GM19452 (cell line): ENCODE data around the gene IL1RAPL1.

Experiments
- ATAC-seq: cut with Tn5 transposase; IDR thresholded peaks from one replicate; pipeline ENCODE4 v1.9.1; 2021; ENCODE audit not compliant: unreplicated experiment

The IL1RAPL1 gene

DNA sequence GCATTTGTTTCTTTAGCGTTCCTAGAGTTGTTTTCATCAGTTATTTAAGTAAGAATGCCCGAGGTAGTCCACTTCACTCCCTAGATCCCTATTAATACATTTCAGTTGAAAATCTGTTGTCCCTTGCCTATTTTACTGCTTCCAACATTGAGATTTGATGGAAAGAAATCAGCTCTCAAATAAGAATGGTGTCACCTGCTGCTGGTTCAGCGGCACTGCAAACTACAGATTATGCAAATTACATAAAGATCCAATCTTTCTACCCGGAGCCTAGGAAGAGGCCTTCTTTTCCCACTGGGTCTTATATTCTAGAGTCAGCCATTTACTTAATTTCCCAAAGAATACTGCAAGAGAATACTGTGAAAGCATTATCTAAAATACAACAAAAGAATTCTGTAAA is 1030.5 kb downstream of the IL1RAPL1 start:
- ATAC-seq, result no peak

GRCh38 chrX:29627833-29628232 is 1040.6 kb downstream of the IL1RAPL1 start:
- ATAC-seq, result no peak

- ATAC-seq, result no peak
Observed at GRCh38 chrX:29634516-29634915, 1047.3 kb downstream of the IL1RAPL1 start.

- no peak for ATAC-seq
Observed at GRCh38 chrX:29636331-29636730, 1049.1 kb downstream of the IL1RAPL1 start.

- no peak for ATAC-seq
Observed at GRCh38 chrX:29640106-29640505, 1052.9 kb downstream of the IL1RAPL1 start.

DNA sequence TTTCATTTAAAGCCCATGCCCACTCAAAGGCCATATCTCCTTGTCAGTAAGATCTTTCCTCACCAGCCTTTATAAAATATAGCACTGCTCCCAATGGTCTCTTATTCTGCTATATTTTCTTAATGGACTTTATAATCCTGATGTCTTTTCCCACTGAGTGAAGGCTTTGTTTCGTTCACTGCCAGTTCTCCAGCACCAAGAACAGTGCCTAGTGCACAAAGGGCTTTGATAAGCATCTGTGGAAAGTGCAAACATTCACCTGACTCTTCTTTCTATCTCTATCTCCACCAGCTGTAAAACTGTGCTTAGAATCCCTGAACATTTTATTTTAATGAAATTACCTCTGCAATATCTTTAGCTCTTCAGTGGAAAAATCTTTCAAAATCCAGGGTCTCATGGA is 1054.2 kb downstream of the IL1RAPL1 start:
- ATAC-seq, result no peak

GRCh38 chrX:29643181-29643580 is 1055.9 kb downstream of the IL1RAPL1 start:
- no peak for ATAC-seq

- no peak for ATAC-seq
Observed at GRCh38 chrX:29648161-29648560, 1060.9 kb downstream of the IL1RAPL1 start.

DNA sequence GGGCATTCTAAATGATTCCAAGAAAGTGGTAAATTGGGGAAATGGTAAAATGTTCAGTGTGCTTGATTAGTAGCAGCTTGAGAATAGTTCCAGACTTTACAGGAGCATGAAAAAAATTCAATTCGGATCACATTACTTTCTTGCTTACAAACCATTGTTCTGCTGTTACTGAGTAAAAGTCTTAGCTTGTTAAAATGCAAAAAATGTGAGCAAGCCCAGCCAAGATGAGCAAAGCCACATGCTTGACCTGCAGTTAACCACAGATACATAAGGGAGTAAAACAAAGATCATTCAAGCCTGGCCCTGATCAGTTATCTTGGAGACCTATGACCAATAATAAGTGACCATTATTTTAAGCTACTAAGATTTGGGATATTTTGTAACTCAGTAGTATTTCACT is 1065.2 kb downstream of the IL1RAPL1 start:
- no peak for ATAC-seq

GRCh38 chrX:29653721-29654120 is 1066.5 kb downstream of the IL1RAPL1 start:
- no peak for ATAC-seq

DNA sequence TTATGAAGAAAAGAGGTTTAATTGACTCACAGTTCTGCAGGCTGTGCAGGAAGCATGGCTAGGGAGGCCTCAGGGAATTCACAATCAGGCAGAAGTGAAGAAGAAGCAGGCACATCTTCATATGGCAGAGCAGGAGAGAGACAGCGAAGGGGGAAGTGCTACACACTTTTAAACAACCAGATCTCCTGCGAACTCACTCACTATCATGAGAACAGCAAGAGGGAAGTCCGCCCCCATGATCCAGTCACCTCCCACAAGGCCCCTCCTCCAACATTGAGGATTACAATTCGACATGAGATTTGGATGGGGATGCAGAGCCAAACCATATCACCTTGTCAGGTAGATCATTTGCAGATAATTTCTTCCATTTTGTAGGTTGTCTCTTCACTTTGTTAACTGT is 1072.7 kb downstream of the IL1RAPL1 start:
- no peak for ATAC-seq

GRCh38 chrX:29661290-29661689 is 1074.0 kb downstream of the IL1RAPL1 start:
- ATAC-seq, result no peak

- ATAC-seq, result no peak
Observed at GRCh38 chrX:29662101-29662500, 1074.9 kb downstream of the IL1RAPL1 start.

- ATAC-seq, result peak; percentile 85
Observed at GRCh38 chrX:29662759-29663503, 1075.7 kb downstream of the IL1RAPL1 start.

DNA sequence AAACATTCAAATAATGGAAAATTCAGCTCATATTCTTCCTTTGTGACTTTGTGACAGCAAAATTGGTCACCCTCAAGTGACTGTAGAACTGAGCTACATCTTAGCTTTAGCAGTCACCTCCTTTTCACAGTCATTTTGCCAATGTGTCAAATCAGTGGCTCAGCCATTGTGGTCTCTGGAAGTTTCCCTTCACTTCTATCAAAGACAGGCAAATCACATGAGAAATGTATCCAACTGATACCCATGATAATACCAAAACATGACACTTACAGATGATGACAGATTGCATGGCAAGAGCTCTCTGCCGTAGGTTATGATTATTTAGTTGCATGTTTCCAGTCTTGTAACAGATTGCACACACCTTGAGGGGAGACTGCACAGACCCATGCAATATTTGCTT is 1078.3 kb downstream of the IL1RAPL1 start:
- ATAC-seq, result no peak

- ATAC-seq, result no peak
Observed at GRCh38 chrX:29666366-29666765, 1079.1 kb downstream of the IL1RAPL1 start.

DNA sequence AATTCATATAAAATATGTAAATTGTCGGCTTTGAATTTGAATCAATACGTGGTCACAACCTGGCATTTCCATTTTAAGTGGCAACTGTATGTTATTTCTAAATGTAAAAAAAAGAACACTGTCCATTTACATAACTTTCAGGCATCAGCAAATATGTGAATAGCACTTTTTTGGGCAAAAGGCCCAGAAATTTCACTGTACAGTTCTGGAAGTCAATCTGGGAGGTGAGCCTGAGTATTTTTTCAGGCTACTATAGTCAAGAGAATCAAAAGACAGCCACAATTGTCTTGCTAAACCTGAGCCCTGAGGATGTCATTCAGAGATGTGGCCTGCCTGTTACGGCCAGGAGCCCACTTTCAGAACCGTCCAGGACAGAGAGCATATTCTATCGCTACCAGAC is 1084.2 kb downstream of the IL1RAPL1 start:
- no peak for ATAC-seq

DNA sequence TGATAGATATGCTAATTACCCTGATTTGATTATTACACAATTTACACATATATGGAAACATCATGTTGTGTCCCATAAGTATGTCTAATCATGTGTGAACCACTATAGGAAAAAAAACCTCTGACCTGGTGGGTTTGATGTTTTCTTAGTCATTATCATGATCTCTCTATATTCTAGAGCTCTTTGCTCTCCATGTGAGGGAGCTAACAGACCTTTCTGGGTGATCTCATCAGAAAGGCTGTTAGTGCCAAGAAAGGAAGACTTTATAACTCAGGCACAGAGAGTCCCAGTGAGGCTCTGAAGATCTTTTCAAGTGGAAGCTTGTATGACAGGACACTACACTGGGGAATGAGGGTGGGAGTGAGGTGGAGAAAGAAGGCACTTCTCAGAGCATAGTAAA is 1100.4 kb downstream of the IL1RAPL1 start:
- no peak for ATAC-seq

- ATAC-seq, result no peak
Observed at GRCh38 chrX:29690061-29690460, 1102.8 kb downstream of the IL1RAPL1 start.

GRCh38 chrX:29691044-29691443 is 1103.8 kb downstream of the IL1RAPL1 start:
- no peak for ATAC-seq

DNA sequence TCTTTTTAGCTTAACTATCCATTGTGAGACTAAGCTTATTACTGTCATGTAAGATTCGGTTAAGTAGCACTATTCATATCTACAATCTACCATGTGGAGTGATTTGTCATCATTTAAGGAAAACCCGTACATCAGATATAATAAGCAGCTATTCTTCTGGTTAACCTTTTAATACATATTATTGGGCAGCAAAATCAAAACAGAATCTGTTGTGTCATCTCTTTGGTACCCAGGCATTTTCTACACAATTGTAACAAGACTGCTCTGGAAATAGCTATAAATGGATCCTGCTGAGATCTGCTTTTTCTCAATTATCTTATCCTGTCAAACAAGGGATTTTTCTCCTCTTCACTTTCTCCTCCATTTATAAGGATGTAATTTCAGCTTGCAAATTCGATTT is 1106.7 kb downstream of the IL1RAPL1 start:
- no peak for ATAC-seq

DNA sequence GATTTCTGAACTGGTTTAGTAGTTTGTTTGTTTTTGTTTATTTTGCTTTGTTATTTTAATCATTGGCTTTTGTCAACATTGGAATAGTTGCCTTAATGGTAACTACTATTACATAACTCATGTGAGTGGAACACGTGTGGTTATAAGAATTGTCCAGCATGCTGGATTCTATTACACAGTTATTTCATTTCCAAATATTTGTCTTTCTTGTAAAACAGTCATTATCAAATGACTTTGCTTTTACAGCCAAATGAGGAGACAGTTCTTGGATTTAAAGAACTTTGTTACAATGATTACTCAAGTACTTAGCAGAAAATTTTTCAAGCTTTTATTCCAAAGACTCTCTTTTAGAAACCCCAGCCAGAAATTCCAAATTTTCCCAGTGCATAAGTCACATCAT is 1112.0 kb downstream of the IL1RAPL1 start:
- ATAC-seq, result no peak

DNA sequence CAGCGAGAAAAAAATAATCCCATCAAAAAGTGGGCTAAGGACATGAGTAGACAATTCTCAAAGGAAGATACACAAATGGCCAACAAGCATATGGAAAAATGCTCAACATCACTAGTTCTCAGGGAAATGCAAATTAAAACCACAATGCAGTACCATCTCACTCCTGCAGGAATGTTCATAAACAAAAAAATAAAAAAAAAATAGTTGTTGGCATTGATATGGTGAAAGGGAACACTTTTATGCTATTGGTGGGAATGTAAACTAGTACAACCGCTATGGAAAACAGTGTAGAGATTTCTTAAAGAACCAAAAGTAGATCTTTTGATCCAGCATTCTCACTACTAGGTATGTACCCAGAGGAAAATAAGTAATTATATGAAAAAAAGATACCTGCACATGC is 1119.8 kb downstream of the IL1RAPL1 start:
- no peak for ATAC-seq
